ENCODE results near the gene HARBI1. TPM values are rescaled to one million over a fixed set of nuclear protein-coding genes. Genes with fewer than 3 reads are reported as not detected.

Gene HARBI1
- total and polyA plus RNA-seq, 2 experiments from 2014 or later, result 4.4 to 6.5 TPM

DNA sequence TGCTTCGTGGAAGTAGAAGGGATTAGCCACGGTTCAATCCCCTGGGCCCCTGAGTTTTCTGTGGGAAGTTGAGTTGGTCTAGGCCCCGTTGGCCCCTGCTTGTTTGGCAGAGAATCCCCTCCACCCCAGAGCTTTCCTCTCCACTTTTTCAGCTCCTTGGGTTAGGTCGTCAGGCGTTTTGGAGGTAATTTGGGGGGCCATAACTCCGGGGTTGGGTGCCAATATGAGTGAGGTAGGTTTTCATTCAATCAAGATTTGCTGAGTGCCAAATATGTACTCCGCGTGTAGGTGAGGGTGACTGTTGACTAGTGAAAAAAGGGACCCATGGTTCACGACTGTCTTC, 916 bp upstream of the HARBI1 start:
- Histone ChIP-seq H3K36me3 (replicated peaks; ENCODE audit: insufficient read depth, low read depth) (no peaks in the 10 kb centered on the region), H2AFZ (peak overlapping the region; percentile 36), H4K20me1 (ENCODE audit: insufficient read depth, poor library complexity, severe bottlenecking) (peaks cover 5% of the 10 kb centered on the region), H3K79me2 (peaks cover 75% of the 10 kb centered on the region), H3K4me3 (peak overlapping the region; percentile 60), H3K9me2 (replicated peaks; ENCODE audit: insufficient read depth) (no peaks in the 10 kb centered on the region), H3K4me2 (peak overlapping the region; percentile 87), H3K27ac (peak overlapping the region; percentile 99), H3K27me3 (no peaks in the 10 kb centered on the region), H3K4me1 (ENCODE audit: insufficient read depth) (peaks cover 14% of the 10 kb centered on the region), H3K9me3 (ENCODE audit: low read depth) (no peaks in the 10 kb centered on the region)
- 7% methylated on average over 9 of the region's 9 CpGs for WGBS (ENCODE audit: low lambda C conversion rate, missing lambda C conversion rate)
- DNase-seq (ENCODE audit: low spot score), result no peak
- TF ChIP-seq EZH2 (IDR thresholded peaks at IDR 0.05; ENCODE audit: borderline replicate concordance) (no peak), EZH2phosphoT487 (IDR thresholded peaks at IDR 0.05; ENCODE audit: low read depth, severe bottlenecking, unreplicated experiment) (no peak)
- TF ChIP-seq, protein P1, sequence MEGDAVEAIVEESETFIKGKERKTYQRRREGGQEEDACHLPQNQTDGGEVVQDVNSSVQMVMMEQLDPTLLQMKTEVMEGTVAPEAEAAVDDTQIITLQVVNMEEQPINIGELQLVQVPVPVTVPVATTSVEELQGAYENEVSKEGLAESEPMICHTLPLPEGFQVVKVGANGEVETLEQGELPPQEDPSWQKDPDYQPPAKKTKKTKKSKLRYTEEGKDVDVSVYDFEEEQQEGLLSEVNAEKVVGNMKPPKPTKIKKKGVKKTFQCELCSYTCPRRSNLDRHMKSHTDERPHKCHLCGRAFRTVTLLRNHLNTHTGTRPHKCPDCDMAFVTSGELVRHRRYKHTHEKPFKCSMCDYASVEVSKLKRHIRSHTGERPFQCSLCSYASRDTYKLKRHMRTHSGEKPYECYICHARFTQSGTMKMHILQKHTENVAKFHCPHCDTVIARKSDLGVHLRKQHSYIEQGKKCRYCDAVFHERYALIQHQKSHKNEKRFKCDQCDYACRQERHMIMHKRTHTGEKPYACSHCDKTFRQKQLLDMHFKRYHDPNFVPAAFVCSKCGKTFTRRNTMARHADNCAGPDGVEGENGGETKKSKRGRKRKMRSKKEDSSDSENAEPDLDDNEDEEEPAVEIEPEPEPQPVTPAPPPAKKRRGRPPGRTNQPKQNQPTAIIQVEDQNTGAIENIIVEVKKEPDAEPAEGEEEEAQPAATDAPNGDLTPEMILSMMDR (IDR thresholded peaks at IDR 0.05; ENCODE audit: poor library complexity), result no peak

DNA sequence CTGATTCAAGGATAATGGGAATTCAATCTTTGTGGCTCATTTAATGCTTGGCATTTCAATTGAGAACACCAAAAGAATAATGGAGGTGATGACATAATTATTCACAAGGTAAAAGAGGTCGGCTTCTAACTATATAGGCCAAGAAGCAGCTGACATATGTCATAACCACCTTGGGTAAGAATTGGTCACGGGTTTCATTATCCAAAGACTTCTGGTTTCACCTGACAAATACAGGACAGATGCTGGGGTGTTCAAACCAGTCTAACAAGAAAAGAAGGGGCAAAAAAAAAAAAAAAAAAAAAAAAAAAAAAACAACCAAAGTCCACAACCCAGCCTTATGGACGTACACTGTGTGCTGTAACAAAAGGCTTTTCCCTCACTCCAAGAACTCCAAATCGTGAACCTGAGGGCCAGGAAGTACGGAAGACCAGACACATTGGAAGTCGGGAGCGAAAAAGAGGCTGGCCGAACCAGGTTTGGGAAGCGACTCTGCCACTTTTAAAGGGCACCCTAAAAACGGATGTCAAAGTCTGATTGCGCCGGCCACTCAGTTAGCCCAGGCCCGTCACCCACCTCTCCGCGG, 385 bp downstream of the HARBI1 start:
- H3K4me1 ChIP-seq (ENCODE audit: insufficient read depth), result peaks cover 22% of the 10 kb centered on the region
- peak; percentile 63 for DNase-seq (ENCODE audit: low spot score)
- H3K79me2 ChIP-seq, result peaks cover 72% of the 10 kb centered on the region

DNA sequence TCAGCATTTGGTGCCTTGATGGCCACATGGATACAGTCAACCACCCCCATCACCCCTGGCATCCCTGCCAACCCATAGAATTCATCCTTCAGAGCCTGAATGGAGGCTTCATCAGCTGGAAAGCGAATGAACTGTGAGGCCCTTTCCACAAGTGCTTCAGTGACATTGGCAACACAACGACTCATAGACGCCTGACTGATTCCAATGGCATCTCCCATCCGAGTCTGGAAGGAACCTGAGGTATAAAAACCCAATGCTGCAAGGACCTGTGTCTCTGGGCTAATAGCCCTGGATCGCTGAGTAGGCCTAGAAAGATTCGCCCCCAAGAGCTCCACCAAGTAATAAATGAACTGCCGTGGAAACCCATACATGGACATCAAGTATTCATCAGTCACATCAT, 1.3 kb downstream of the HARBI1 start:
- H4K20me1 ChIP-seq (ENCODE audit: insufficient read depth, poor library complexity, severe bottlenecking), result no peaks in the 10 kb centered on the region
- TF ChIP-seq EZH2phosphoT487 (IDR thresholded peaks at IDR 0.05; ENCODE audit: low read depth, severe bottlenecking, unreplicated experiment) (no peak), EZH2 (IDR thresholded peaks at IDR 0.05; ENCODE audit: borderline replicate concordance) (no peak)
- TF ChIP-seq, protein P1 (IDR thresholded peaks at IDR 0.05; ENCODE audit: poor library complexity), result no peak
- no peak overlapping the region for H3K4me3 ChIP-seq
- no peaks in the 10 kb centered on the region for H3K9me3 ChIP-seq (ENCODE audit: low read depth)
- peak overlapping the region; percentile 70 for H3K4me2 ChIP-seq
- H3K9me2 ChIP-seq (replicated peaks; ENCODE audit: insufficient read depth), result no peaks in the 10 kb centered on the region
- H3K36me3 ChIP-seq (replicated peaks; ENCODE audit: insufficient read depth, low read depth), result no peaks in the 10 kb centered on the region
- no peak for DNase-seq (ENCODE audit: low spot score)
- H3K27ac ChIP-seq, result peak overlapping the region; percentile 99
- H3K4me1 ChIP-seq (ENCODE audit: insufficient read depth), result peaks cover 23% of the 10 kb centered on the region
- WGBS (ENCODE audit: low lambda C conversion rate, missing lambda C conversion rate), result 92% methylated on average over 7 of the region's 7 CpGs
- H2AFZ ChIP-seq, result no peak overlapping the region
- no peaks in the 10 kb centered on the region for H3K27me3 ChIP-seq
- H3K79me2 ChIP-seq, result peaks cover 64% of the 10 kb centered on the region

More for the DNA sequence above, 385 bp downstream of the HARBI1 start:
- TF ChIP-seq, protein P1 (IDR thresholded peaks at IDR 0.05; ENCODE audit: poor library complexity), result no peak
- TF ChIP-seq EZH2phosphoT487 (IDR thresholded peaks at IDR 0.05; ENCODE audit: low read depth, severe bottlenecking, unreplicated experiment) (no peak), EZH2 (IDR thresholded peaks at IDR 0.05; ENCODE audit: borderline replicate concordance) (no peak)
- Histone ChIP-seq H3K4me2 (peak overlapping the region; percentile 70), H3K9me2 (replicated peaks; ENCODE audit: insufficient read depth) (no peaks in the 10 kb centered on the region), H2AFZ (peak overlapping the region; percentile 91), H3K4me3 (peak overlapping the region; percentile 60), H3K27me3 (no peaks in the 10 kb centered on the region), H3K36me3 (replicated peaks; ENCODE audit: insufficient read depth, low read depth) (no peaks in the 10 kb centered on the region), H3K9me3 (ENCODE audit: low read depth) (no peaks in the 10 kb centered on the region), H3K27ac (peak overlapping the region; percentile 99), H4K20me1 (ENCODE audit: insufficient read depth, poor library complexity, severe bottlenecking) (no peaks in the 10 kb centered on the region)
- 4% methylated on average over 12 of the region's 15 CpGs for WGBS (ENCODE audit: low lambda C conversion rate, missing lambda C conversion rate)
